H9 (cell line): Measurements from ENCODE around the gene SLC2A1. TPM values are rescaled to one million over a fixed set of nuclear protein-coding genes. Genes with fewer than 3 reads are reported as not detected.

Experiments
- DNase-seq: peaks from one replicate; pipeline ENCODE4 v3.0.0-alpha.2; 2017
- H2AFZ ChIP-seq: one replicate; pipeline ENCODE4 v1.6.1; 2013; ENCODE audit warnings: mild to moderate bottlenecking, low read length, control low read depth, moderate library complexity
- H2AK5ac ChIP-seq: 2 replicates; pipeline ENCODE4 v1.6.1; 2013; ENCODE audit warnings: low read length, control low read depth, mixed read lengths; ENCODE audit not compliant: insufficient read length
- H2BK120ac ChIP-seq: one replicate; pipeline ENCODE4 v1.6.1; 2013; ENCODE audit warnings: low read depth, mild to moderate bottlenecking, low read length, control low read depth, inconsistent platforms; ENCODE audit not compliant: poor library complexity, severe bottlenecking
- H2BK12ac ChIP-seq: 2 replicates; pipeline ENCODE4 v1.6.1; 2013; ENCODE audit warnings: low read length, control low read depth, mixed read lengths, low read depth; ENCODE audit not compliant: insufficient read length
- H2BK15ac ChIP-seq: 2 replicates; pipeline ENCODE4 v1.6.1; 2013; ENCODE audit warnings: low read depth, low read length, control low read depth
- H2BK20ac ChIP-seq: one replicate; pipeline ENCODE4 v1.6.1; 2013; ENCODE audit warnings: low read depth, mild to moderate bottlenecking, low read length, control low read depth, inconsistent platforms; ENCODE audit not compliant: poor library complexity, severe bottlenecking
- H2BK5ac ChIP-seq: 2 replicates; pipeline ENCODE4 v1.6.1; 2013; ENCODE audit warnings: low read length, control low read depth, mixed read lengths; ENCODE audit not compliant: insufficient read length
- H3K14ac ChIP-seq: 2 replicates; pipeline ENCODE4 v1.6.1; 2013; ENCODE audit warnings: low read length, control low read depth; ENCODE audit not compliant: insufficient read depth
- H3K18ac ChIP-seq: 2 replicates; pipeline ENCODE4 v1.6.1; 2013; ENCODE audit warnings: low read depth, mild to moderate bottlenecking, mixed read lengths, low read length, control low read depth; ENCODE audit not compliant: insufficient read length
- H3K23ac ChIP-seq: 2 replicates; pipeline ENCODE4 v1.6.1; 2013; ENCODE audit warnings: low read length, control low read depth, mixed read lengths, low read depth; ENCODE audit not compliant: insufficient read length
- H3K23me2 ChIP-seq: 2 replicates; pipeline ENCODE4 v1.6.1; 2013; ENCODE audit warnings: low read depth, mild to moderate bottlenecking, mixed read lengths, low read length, control low read depth; ENCODE audit not compliant: insufficient read length, poor library complexity, severe bottlenecking
- H3K27ac ChIP-seq: 2 replicates; pipeline ENCODE4 v1.5.1; 2013; ENCODE audit warnings: low read length, control low read depth, mixed read lengths, low read depth; ENCODE audit not compliant: insufficient read length
- H3K27me3 ChIP-seq: 2 replicates; pipeline ENCODE4 v1.6.1; 2013; ENCODE audit warnings: low read length, control low read depth, inconsistent platforms; ENCODE audit not compliant: insufficient read depth
- H3K4ac ChIP-seq: 2 replicates; pipeline ENCODE4 v1.6.1; 2013; ENCODE audit warnings: low read depth, mild to moderate bottlenecking, control low read depth, inconsistent platforms, low read length, moderate library complexity
- H3K4me1 ChIP-seq: 2 replicates; pipeline ENCODE4 v1.6.1; 2013; ENCODE audit warnings: low read length, control low read depth, inconsistent platforms; ENCODE audit not compliant: insufficient read depth
- H3K4me2 ChIP-seq: 2 replicates; pipeline ENCODE4 v1.6.1; 2013; ENCODE audit warnings: low read length, control low read depth, mixed read lengths; ENCODE audit not compliant: insufficient read length, insufficient read depth
- H3K56ac ChIP-seq: 2 replicates; pipeline ENCODE4 v1.6.1; 2013; ENCODE audit warnings: low read depth, mild to moderate bottlenecking, mixed read lengths, low read length, control low read depth; ENCODE audit not compliant: insufficient read length
- H3K79me1 ChIP-seq: 2 replicates; pipeline ENCODE4 v1.6.1; 2013; ENCODE audit warnings: low read depth, mild to moderate bottlenecking, moderate library complexity, low read length, control low read depth, inconsistent platforms; ENCODE audit not compliant: insufficient read depth, poor library complexity, severe bottlenecking
- H3K79me2 ChIP-seq: 2 replicates; pipeline ENCODE4 v1.6.1; 2013; ENCODE audit warnings: low read length, control low read depth, inconsistent platforms; ENCODE audit not compliant: insufficient read depth
- H3K9ac ChIP-seq: 2 replicates; pipeline ENCODE4 v1.6.1; 2013; ENCODE audit warnings: low read length, control low read depth, mixed read lengths; ENCODE audit not compliant: insufficient read length; ENCODE audit errors: extremely low read depth
- H3K9me3 ChIP-seq: one replicate; pipeline ENCODE4 v1.6.1; 2013; ENCODE audit warnings: low read depth, low read length, inconsistent platforms; ENCODE audit not compliant: control insufficient read depth
- H3T11ph ChIP-seq: one replicate; pipeline ENCODE4 v1.6.1; 2013; ENCODE audit warnings: mild to moderate bottlenecking, low read length, control low read depth, inconsistent platforms
- H4K20me1 ChIP-seq: one replicate; pipeline ENCODE4 v1.6.1; 2013; ENCODE audit not compliant: control insufficient read depth, insufficient read length, insufficient read depth
- H4K5ac ChIP-seq: 2 replicates; pipeline ENCODE4 v1.6.1; 2013; ENCODE audit warnings: low read depth, mild to moderate bottlenecking, mixed read lengths, low read length, control low read depth; ENCODE audit not compliant: insufficient read length
- H4K8ac ChIP-seq: replicated peaks from 2 replicates; pipeline ENCODE4 v1.6.1; 2013; ENCODE audit warnings: low read length, control low read depth, mixed read lengths, low read depth; ENCODE audit not compliant: insufficient read length
- H4K91ac ChIP-seq: 2 replicates; pipeline ENCODE4 v1.6.1; 2013; ENCODE audit warnings: low read depth, mild to moderate bottlenecking, moderate library complexity, mixed read lengths, low read length, control low read depth; ENCODE audit not compliant: insufficient read length
- H3K27ac Mint-ChIP-seq, 3 experiments: 2 replicates in 2 of 3; 3 replicates in 1 of 3; pipeline ENCODE4 v1.8.0; 2020 to 2021; ENCODE audit warnings: mixed read lengths in 3 of 3, mild to moderate bottlenecking in 1 of 3, moderate library complexity in 1 of 3
- H3K27me3 Mint-ChIP-seq: 2 replicates; pipeline ENCODE4 v1.8.0; 2021; ENCODE audit warnings: low read depth, mild to moderate bottlenecking, moderate library complexity, mixed read lengths
- H3K36me3 Mint-ChIP-seq, 3 experiments: 2 replicates in 2 of 3; 3 replicates in 1 of 3; pipeline ENCODE4 v1.8.0; 2020 to 2021; ENCODE audit warnings: low read depth in 3 of 3, mixed read lengths in 3 of 3; ENCODE audit not compliant: insufficient read depth in 1 of 3
- H3K4me1 Mint-ChIP-seq, 2 experiments: 2 replicates each; pipeline ENCODE4 v1.8.0; 2020; ENCODE audit warnings: mixed read lengths in 2 of 2
- H3K4me3 Mint-ChIP-seq, 2 experiments: 2 replicates in 1 of 2; 3 replicates in 1 of 2; pipeline ENCODE4 v1.8.0; 2020 to 2021; ENCODE audit warnings: mild to moderate bottlenecking in 2 of 2, mixed read lengths in 2 of 2, moderate library complexity in 1 of 2
- H3K9me3 Mint-ChIP-seq, 2 experiments: 2 replicates in 1 of 2; 3 replicates in 1 of 2; pipeline ENCODE4 v1.8.0; 2020; ENCODE audit warnings: mild to moderate bottlenecking in 2 of 2, mixed read lengths in 2 of 2, moderate library complexity in 1 of 2
- CTCF ChIP-seq: fragments of 200-600 bp; sonication (generic); conservative IDR thresholded peaks from 3 replicates; pipeline ENCODE4 v1.8.0; 2021; ENCODE audit warnings: antibody characterized with exemption, mild to moderate bottlenecking
- WGBS: extraction: QIAGEN DNeasy Blood & Tissue Kit; methylation state at CpG from one replicate; pipeline ENCODE4 v1.1.7; 2013; ENCODE audit warnings: missing lambda C conversion rate, low lambda C conversion rate, mixed read lengths; ENCODE audit not compliant: insufficient read length; ENCODE audit errors: extremely low coverage; 5-methylcytosine and 5-hydroxymethylcytosine counted together
- total RNA-seq: library from RNA; stranded (reverse); gene quantifications from 2 replicates; pipeline ENCODE4 v1.2.1, GENCODE V29; 2021

Gene SLC2A1
- total RNA-seq, 1 experiment from 2014 or later: 186 TPM

GRCh38 chr1:42963378-42964043 lies 4.8 kb upstream of the SLC2A1 start:
- no peak overlapping the region for H3K23ac ChIP-seq
- Mint-ChIP-seq H3K9me3 (no peaks in the 10 kb centered on the region), H3K27me3 (no peaks in the 10 kb centered on the region; the same call in 1 of the 2 replicates), H3K4me1 (peaks cover 56 to 59% of the 10 kb centered on the region in 2 experiments), H3K36me3 (peaks cover 4 to 9% (median 6%) of the 10 kb centered on the region in 3 experiments; a peak in 6 of 7 replicates), H3K4me3 (peak overlapping the region in 1 of 2 experiments; percentile 69; a peak in 3 of 5 replicates), H3K27ac (peak overlapping the region; percentile 93 to 98 (median 97))
- no peak overlapping the region for H2BK5ac ChIP-seq
- H3K4me1 ChIP-seq: peaks cover 20% of the 10 kb centered on the region; the same call in 1 of the 2 replicates
- peak overlapping the region; percentile 57 for H2BK12ac ChIP-seq
- H3T11ph ChIP-seq: peak overlapping the region; percentile 12
- H2BK20ac ChIP-seq: no peak overlapping the region
- no peak overlapping the region for H4K91ac ChIP-seq
- WGBS: no CpG with 5 or more reads among the region's 9 CpGs
- H4K8ac ChIP-seq: no peak overlapping the region
- H3K27ac ChIP-seq: peak overlapping the region; percentile 66
- TF ChIP-seq CTCF: no peak
- H3K27me3 ChIP-seq: no peaks in the 10 kb centered on the region
- no peak overlapping the region for H2BK15ac ChIP-seq
- no peaks in the 10 kb centered on the region for H3K9me3 ChIP-seq
- peaks cover 5% of the 10 kb centered on the region for H3K23me2 ChIP-seq
- H3K56ac ChIP-seq: no peak overlapping the region
- H2AK5ac ChIP-seq: no peak overlapping the region
- H4K20me1 ChIP-seq: no peaks in the 10 kb centered on the region
- H3K18ac ChIP-seq: peak overlapping the region; percentile 75
- H3K4me2 ChIP-seq: peak overlapping the region; percentile 29
- peak overlapping the region; percentile 21 for H3K9ac ChIP-seq
- H2AFZ ChIP-seq: no peak overlapping the region
- H3K79me1 ChIP-seq: no peaks in the 10 kb centered on the region
- H2BK120ac ChIP-seq: no peak overlapping the region
- no peak for DNase-seq
- peak overlapping the region; percentile 24 for H4K5ac ChIP-seq
- H3K14ac ChIP-seq: peak overlapping the region; percentile 42
- H3K79me2 ChIP-seq: peaks cover 1% of the 10 kb centered on the region; the same call in 1 of the 2 replicates
- H3K4ac ChIP-seq: no peak overlapping the region
